Heart left ventricle (tissue), 16 donors: ENCODE data around the gene SH3BGR. TPM values are rescaled to one million over a fixed set of nuclear protein-coding genes. Genes with fewer than 3 reads are reported as not detected.

ENCODE experiments used
- ATAC-seq, 4 donors: fragments of 200-7000 bp; cut with Tn5 transposase; one replicate each; pipeline ENCODE4 v1.9.1; 2020 to 2022; ENCODE audit warnings: moderate library complexity in 4 of 4, mild to moderate bottlenecking in 3 of 4, moderate number of reproducible peaks in 1 of 4
- DNase-seq, 5 donors: peaks; one replicate each; pipeline ENCODE4 v3.0.0-alpha.2; 2020
- H3K27ac ChIP-seq, 12 donors: fragments of 200-600 bp; sonication (generic) in 4 of 12; one replicate each; pipeline versions ENCODE4 v1.5.0 to v1.8.0; 2016 to 2022; ENCODE audit warnings: mild to moderate bottlenecking in 2 of 12
- H3K27me3 ChIP-seq, 9 donors: fragments of 200-600 bp; sonication (generic) in 2 of 9; one replicate each; pipeline versions ENCODE4 v1.5.1 to v1.8.0; 2016 to 2022; ENCODE audit warnings: mild to moderate bottlenecking in 3 of 9
- H3K36me3 ChIP-seq, 9 donors: fragments of 200-600 bp; sonication (generic) in 2 of 9; one replicate each; pipeline versions ENCODE4 v1.5.0 to v1.8.0; 2018 to 2022; ENCODE audit warnings: mild to moderate bottlenecking in 2 of 9
- H3K4me1 ChIP-seq, 12 donors: fragments of 200-600 bp; sonication (generic) in 4 of 12; one replicate each; pipeline versions ENCODE4 v1.5.0 to v1.8.0; 2016 to 2022; ENCODE audit warnings: mild to moderate bottlenecking in 3 of 12
- H3K4me3 ChIP-seq, 12 donors: fragments of 200-600 bp; sonication (generic) in 4 of 12; one replicate each; pipeline versions ENCODE4 v1.5.0 to v1.8.0; 2017 to 2022; ENCODE audit warnings: mild to moderate bottlenecking in 9 of 12, moderate library complexity in 4 of 12
- H3K9me3 ChIP-seq, 12 donors: fragments of 200-600 bp; sonication (generic) in 4 of 12; one replicate each; pipeline versions ENCODE4 v1.5.0 to v1.8.0; 2016 to 2022; ENCODE audit warnings: mild to moderate bottlenecking in 1 of 12
- CTCF ChIP-seq, 12 donors: fragments of 200-600 bp; sonication (generic) in 4 of 12; IDR thresholded peaks; one replicate each; pipeline versions ENCODE4 v1.5.0 to v1.8.0; 2018 to 2022; ENCODE audit warnings: antibody characterized with exemption in 12 of 12, mild to moderate bottlenecking in 5 of 12
- POLR2A ChIP-seq, 2 donors: fragments of 450-650 bp; IDR thresholded peaks; one replicate each; pipeline ENCODE4 v1.6.1; 2017; ENCODE audit warnings: antibody characterized with exemption in 2 of 2, mild to moderate bottlenecking in 2 of 2, moderate library complexity in 2 of 2
- WGBS, 4 donors: extraction: QIAGEN DNeasy Blood & Tissue Kit in 2 of 4; methylation state at CpG; one replicate each; pipeline versions ENCODE4 v1.1.5 to v1.1.7; 2013 to 2018; 5-methylcytosine and 5-hydroxymethylcytosine counted together
- intact Hi-C, 10 donors: fragments of 100-400 bp; cut with DNase I; formaldehyde crosslinking; loops; one replicate each; pipeline versions ENCODE4 v1.11.1 to v1.14.2; 2022
- microRNA-seq, 4 donors: library from miRNA; unstranded; fragments of <30 nt; microRNA quantifications; one replicate each; pipeline versions ENCODE4 to v1.2.0, GENCODE V29; 2017 to 2020
- polyA plus RNA-seq, 2 donors: library from polyadenylated mRNA; stranded (reverse); fragments of 200-250 nt; gene quantifications; one replicate each; pipeline ENCODE4 v1.2.3, GENCODE V29; 2013
- total RNA-seq, 9 donors: library from RNA; depleted of rRNA in 2 of 9; stranded (reverse); fragments of >200 nt in 2 of 9; fragmentation: NEBNext Ultra II Directional in 3 of 9; extraction: Animal tissue kit (Norgen Biotek cat#: 25700) in 3 of 9; gene quantifications; one replicate each; pipeline versions ENCODE4 v1.1.0 to v1.2.4, GENCODE V29; 2016 to 2023
- donor health status: ischemic (EF 13 %, LVEDD 7.1; RV severe dilation, severe dysfunction).
- donor health status: healthy with polysubstance abuse.
- donor health status: DM: no; HTN: yes; CAD: no.
- donor health status: DM: no; HTN: no; CAD: no.
- donor health status: ischemic (EF 25% LVEDD 6.9; RV normal size, moderate dysfunction).
- donor health status: ischemic (EF 25% LVEDD 5.7; RV mildly dilated, moderate dysfunction).
- donor health status: healthy.
- donor health status: DM: yes; HTN: yes; CAD: no.
- donor health status: ischemic (EF 35%, LVEDD 5.7; RV mildly dilated, moderate dysfunction).
- donor health status: nonischemic (EF 11% LVEDD 7.7; RV severe dilation, severe dysfunction).
- donor health status: DM: yes; HTN: yes; CAD: no.
- donor health status: PGD.
- donor health status: ischemic (EF 29% LVEDD 5.4; RV normal size, mild dysfunction).
- donor health status: nonischemic (EF 23%, LVEDD 6.1; RV moderate dilation, normal function).

Gene SH3BGR
- total and polyA plus RNA-seq, 11 donors = 52.1 to 357 (median 135) TPM

- Histone ChIP-seq H3K4me3 (no peak overlapping the region), H3K9me3 (no peaks in the 10 kb centered on the region), H3K36me3 (no peaks in the 10 kb centered on the region), H3K27ac (no peak overlapping the region), H3K4me1 (peaks cover 0 to 33% (median 6%) of the 10 kb centered on the region in 12 donors), H3K27me3 (no peaks in the 10 kb centered on the region)
- TF ChIP-seq POLR2A (IDR thresholded peaks at IDR 0.05) = no peak
- TF ChIP-seq CTCF (IDR thresholded peaks at IDR 0.05) = no peak
- ATAC-seq = no peak
- intact Hi-C loops = no loop called here
- DNase-seq = no peak
- 53 to 69% (median 59%) methylated on average over 3 of the region's 3 CpGs for WGBS, 4 donors
Measured at GRCh38 chr21:39559511-39559910, 107.7 kb downstream of the SH3BGR start.

GRCh38 chr21:39561140-39561539, 109.4 kb downstream of the SH3BGR start:
- no peaks in the 10 kb centered on the region for H3K27me3 ChIP-seq
- H3K27ac ChIP-seq = no peak overlapping the region
- intact Hi-C loops = no loop called here
- H3K4me3 ChIP-seq = no peak overlapping the region
- TF ChIP-seq POLR2A (IDR thresholded peaks at IDR 0.05) = no peak
- ATAC-seq (no peak), DNase-seq (no peak)
- peaks cover 0 to 34% (median 6%) of the 10 kb centered on the region in 12 donors for H3K4me1 ChIP-seq
- WGBS, 4 donors = 49 to 65% (median 53%) methylated on average over 2 of the region's 2 CpGs
- H3K9me3 ChIP-seq = no peaks in the 10 kb centered on the region
- H3K36me3 ChIP-seq = no peaks in the 10 kb centered on the region

- Histone ChIP-seq H3K9me3 (no peaks in the 10 kb centered on the region), H3K27me3 (no peaks in the 10 kb centered on the region), H3K4me1 (peaks cover 0 to 34% (median 6%) of the 10 kb centered on the region in 12 donors), H3K27ac (peak overlapping the region in 9 of 12 donors; percentile 16 to 87 (median 63)), H3K4me3 (no peak overlapping the region), H3K36me3 (no peaks in the 10 kb centered on the region)
- intact Hi-C loops = no loop called here
- peak; percentile 10 to 25 (median 19) for ATAC-seq
- no peak for TF ChIP-seq POLR2A (IDR thresholded peaks at IDR 0.05)
- WGBS, 4 donors = 56 to 64% (median 59%) methylated on average over 12 of the region's 12 CpGs
- DNase-seq = no peak
Measured at GRCh38 chr21:39562791-39563770, 111.3 kb downstream of the SH3BGR start.

- intact Hi-C loops = no loop called here
- Histone ChIP-seq H3K9me3 (no peaks in the 10 kb centered on the region), H3K27me3 (no peaks in the 10 kb centered on the region), H3K4me3 (no peak overlapping the region), H3K36me3 (no peaks in the 10 kb centered on the region), H3K4me1 (peaks cover 0 to 34% (median 6%) of the 10 kb centered on the region in 12 donors), H3K27ac (peak overlapping the region in 10 of 12 donors; percentile 7 to 87 (median 56))
- no peak for TF ChIP-seq POLR2A (IDR thresholded peaks at IDR 0.05)
- ATAC-seq (peak; percentile 80 to 92 (median 88)), DNase-seq (peak; percentile 63 to 81 (median 70))
- WGBS, 4 donors = 46 to 73% (median 59%) methylated on average over 3 of the region's 3 CpGs
Measured at GRCh38 chr21:39564200-39564599, 112.4 kb downstream of the SH3BGR start.

Small RNA genes lying within 50 kb of the gene (microRNA-seq; reads per million reads assigned to microRNA genes)
- 0 to 0.64 (median 0.31) reads per million in 4 donors for gene MIR6508

Other genes with a start within 250 kb of the SH3BGR start
- gene BRWD1, start 138.3 kb upstream of the SH3BGR start, total RNA-seq = 10 to 100 TPM; 29.0 to 44.5 (median 33.1) TPM
- gene BRWD1, start 138.3 kb upstream of the SH3BGR start, polyA plus RNA-seq = 10 to 100 TPM in 1 of 2 donors, 1 to 10 TPM in 1; 9.7 to 13.4 TPM
- 100 to 1,000 TPM in 1 of 9 donors, 10 to 100 TPM in 8; 35.9 to 108 (median 55.5) TPM for gene HMGN1, start 102.9 kb upstream of the SH3BGR start, total RNA-seq
- gene HMGN1, start 102.9 kb upstream of the SH3BGR start, polyA plus RNA-seq = 10 to 100 TPM; 37.0 to 39.0 TPM
- gene LCA5L, start 6.2 kb upstream of the SH3BGR start, total RNA-seq = 1 to 10 TPM in 4 of 9 donors, under 1 TPM in 3, not detected in 2; 0.67 to 1.5 (median 1.0) TPM
- gene LCA5L, start 6.2 kb upstream of the SH3BGR start, polyA plus RNA-seq = 1 to 10 TPM in 1 of 2 donors, under 1 TPM in 1; 0.65 to 1.1 TPM
- gene B3GALT5, start 161.0 kb downstream of the SH3BGR start, total RNA-seq = under 1 TPM in 7 of 9 donors, not detected in 2; 0.02 to 0.71 (median 0.12) TPM
- under 1 TPM; 0.01 to 0.04 TPM for gene B3GALT5, start 161.0 kb downstream of the SH3BGR start, polyA plus RNA-seq